Suppressor macrophage treated with lipopolysaccharide for 1 hour (primary cell): ENCODE data around the gene CR1.
"Not testable (repeated sequence)": the region's sequence is repeated elsewhere in the genome, so short reads cannot be mapped to it uniquely, and the experiment has no call there.

Experiments
- DNase-seq, 3 donors: peaks; one replicate each; pipeline ENCODE4 v3.0.0-alpha.2; 2020 to 2022

Gene CR1

GRCh38 chr1:207645635-207646081 is 149.7 kb downstream of the CR1 start:
- DNase-seq: no peak

GRCh38 chr1:207646171-207646570 is 150.2 kb downstream of the CR1 start:
- DNase-seq: peak in 1 of 3 donors; percentile 31

GRCh38 chr1:207646944-207647579 is 151.1 kb downstream of the CR1 start:
- no peak for DNase-seq

- peak in 1 of 3 donors; percentile 17 for DNase-seq
Measured at GRCh38 chr1:207647671-207648333, 151.8 kb downstream of the CR1 start.

- DNase-seq: peak in 1 of 3 donors; percentile 17
Measured at GRCh38 chr1:207648334-207649209, 152.6 kb downstream of the CR1 start.

- DNase-seq: no peak
Measured at GRCh38 chr1:207649210-207649753, 153.3 kb downstream of the CR1 start.

- DNase-seq: peak in 1 of 3 donors; percentile 19
Measured at GRCh38 chr1:207649865-207650580, 154.1 kb downstream of the CR1 start.

- DNase-seq: peak in 1 of 3 donors; percentile 16
Measured at GRCh38 chr1:207651583-207651982, 155.6 kb downstream of the CR1 start.

GRCh38 chr1:207654320-207654719 is 158.4 kb downstream of the CR1 start:
- peak in 1 of 3 donors; percentile 20 for DNase-seq

- no peak for DNase-seq
Measured at GRCh38 chr1:207658408-207658807, 162.5 kb downstream of the CR1 start.

- DNase-seq: no peak
Measured at GRCh38 chr1:207658904-207659485, 163.0 kb downstream of the CR1 start.

- no peak for DNase-seq
Measured at GRCh38 chr1:207659545-207660153, 163.7 kb downstream of the CR1 start.

GRCh38 chr1:207661420-207661819 is 165.5 kb downstream of the CR1 start:
- not testable (repeated sequence) for DNase-seq

GRCh38 chr1:207666342-207666741 is 170.4 kb downstream of the CR1 start:
- no peak for DNase-seq

GRCh38 chr1:207669528-207670009 is 173.6 kb downstream of the CR1 start:
- no peak for DNase-seq

- DNase-seq: no peak
Measured at GRCh38 chr1:207670192-207670591, 174.2 kb downstream of the CR1 start.

GRCh38 chr1:207670997-207671396 is 175.0 kb downstream of the CR1 start:
- no peak for DNase-seq

- DNase-seq: peak; percentile 33 to 46 (median 38)
Measured at GRCh38 chr1:207672522-207673130, 176.7 kb downstream of the CR1 start.

GRCh38 chr1:207673399-207673798 is 177.4 kb downstream of the CR1 start:
- peak; percentile 7 to 48 (median 29) for DNase-seq

- DNase-seq: no peak
Measured at GRCh38 chr1:207676153-207676552, 180.2 kb downstream of the CR1 start.
